Keratinocyte (primary cell): ENCODE data around the gene TNFSF8. TPM values are rescaled to one million over a fixed set of nuclear protein-coding genes. Genes with fewer than 3 reads are reported as not detected.

Experiments used
- DNase-seq: peaks from one replicate; pipeline ENCODE4 v3.0.0-alpha.2; 2011; ENCODE audit warnings: low read depth, missing footprints, low spot score
- FAIRE-seq: peaks from 2 replicates; lab custom pipeline; 2011; peaks lifted over from hg19 to GRCh38; lab: Jason Lieb, UNC
- H2AFZ ChIP-seq: 2 replicates; pipeline ENCODE4 v1.6.0; 2012; ENCODE audit warnings: low read length, control low read depth, inconsistent platforms; ENCODE audit not compliant: control insufficient read depth
- H3K27ac ChIP-seq: 2 replicates; pipeline ENCODE4 v1.5.1; 2011; ENCODE audit warnings: low read length; ENCODE audit not compliant: control insufficient read depth, insufficient read depth
- H3K27me3 ChIP-seq: 3 replicates; pipeline ENCODE4 v1.6.0; 2011; ENCODE audit warnings: low read length; ENCODE audit not compliant: control insufficient read depth, insufficient read depth; ENCODE audit errors: extremely low read depth
- H3K36me3 ChIP-seq, 2 experiments: 2 replicates in 1 of 2; 3 replicates in 1 of 2; pipeline ENCODE4 v1.5.1; 2011; ENCODE audit warnings: low read length in 2 of 2, mild to moderate bottlenecking in 1 of 2; ENCODE audit not compliant: control insufficient read depth in 2 of 2, insufficient read depth in 2 of 2; ENCODE audit errors: extremely low read depth in 1 of 2
- H3K4me1 ChIP-seq: 3 replicates; pipeline ENCODE4 v1.5.1; 2011; ENCODE audit warnings: low read length; ENCODE audit not compliant: control insufficient read depth, insufficient read depth; ENCODE audit errors: extremely low read depth
- H3K4me2 ChIP-seq: 3 replicates; pipeline ENCODE4 v1.6.0; 2011; ENCODE audit warnings: low read depth, low read length; ENCODE audit not compliant: control insufficient read depth, insufficient read depth; ENCODE audit errors: extremely low read depth
- H3K4me3 ChIP-seq, 3 experiments: fragments of 200-600 bp in 1 of 3; sonication (generic) in 1 of 3; 2 replicates in 2 of 3; 3 replicates in 1 of 3; pipeline ENCODE4 v1.5.1; 2011 to 2016; ENCODE audit warnings: low read length in 3 of 3, mild to moderate bottlenecking in 3 of 3, control low read depth in 2 of 3, inconsistent platforms in 1 of 3, low read depth in 1 of 3, mixed read lengths in 1 of 3, mixed run types in 1 of 3, moderate library complexity in 1 of 3; ENCODE audit not compliant: control insufficient read depth in 2 of 3, insufficient read depth in 2 of 3; ENCODE audit errors: extremely low read depth in 1 of 3
- H3K79me2 ChIP-seq: 2 replicates; pipeline ENCODE4 v1.6.0; 2012; ENCODE audit warnings: low read length; ENCODE audit not compliant: control insufficient read depth, insufficient read depth
- H3K9ac ChIP-seq: 3 replicates; pipeline ENCODE4 v1.6.0; 2011; ENCODE audit warnings: low read length; ENCODE audit not compliant: control insufficient read depth, insufficient read depth; ENCODE audit errors: extremely low read depth
- H3K9me1 ChIP-seq: 3 replicates; pipeline ENCODE4 v1.6.0; 2011; ENCODE audit warnings: low read length; ENCODE audit not compliant: control insufficient read depth, insufficient read depth; ENCODE audit errors: extremely low read depth
- H3K9me3 ChIP-seq: 2 replicates; pipeline ENCODE4 v1.5.1; 2012; ENCODE audit warnings: low read depth, low read length; ENCODE audit not compliant: control insufficient read depth
- H4K20me1 ChIP-seq: 3 replicates; pipeline ENCODE4 v1.6.0; 2011; ENCODE audit warnings: low read length; ENCODE audit not compliant: control insufficient read depth, insufficient read depth; ENCODE audit errors: extremely low read depth
- CTCF ChIP-seq, 3 experiments: IDR thresholded peaks in 1 of 3; conservative IDR thresholded peaks in 1 of 3; optimal IDR thresholded peaks in 1 of 3; 2 replicates in 2 of 3; 3 replicates in 1 of 3; pipeline versions ENCODE3 to v1.5.1; 2011; ENCODE audit warnings: low read length in 3 of 3, mild to moderate bottlenecking in 3 of 3, moderate library complexity in 2 of 3, control low read depth in 1 of 3, inconsistent platforms in 1 of 3; ENCODE audit not compliant: insufficient read depth in 2 of 3; ENCODE audit errors: extremely low read depth in 1 of 3
- EZH2 ChIP-seq: IDR thresholded peaks from one replicate; pipeline ENCODE4 v1.6.1; 2012; ENCODE audit warnings: inconsistent platforms, mild to moderate bottlenecking, low read length, moderate library complexity
- dilution Hi-C: fragments of 300-500 bp; cut with MboI; formaldehyde crosslinking; loops from one replicate; pipeline ENCODE4 v1.7.0; 2020; ENCODE audit warnings: low sequenced_read_pairs; ENCODE audit not compliant: extremely low pct_ligation_motif_present
- polyA plus RNA-seq, 5 experiments: library from polyadenylated mRNA; depleted of rRNA in 3 of 5; stranded (reverse) in 3 of 5; stranded (forward) in 1 of 5; unstranded in 1 of 5; fragments of >200 nt; gene quantifications; 1 replicate in 1 of 5; 2 replicates in 3 of 5; 3 replicates in 1 of 5; pipeline versions ENCODE4 v1.2.1 to v1.2.3, GENCODE V29; 2011 to 2012; ENCODE audit warnings: missing spikeins in 2 of 5, low read depth in 1 of 5, low replicate concordance in 1 of 5

The TNFSF8 gene
- polyA plus RNA-seq, 1 donor (not counting 4 experiments of a cell fraction or from before 2014, with no cell fraction given): not detected

- H3K9me1 ChIP-seq: no peaks in the 10 kb centered on the region
- no peak overlapping the region for H3K27ac ChIP-seq
- H3K27me3 ChIP-seq: no peaks in the 10 kb centered on the region
- peaks cover 3% of the 10 kb centered on the region for H3K9me3 ChIP-seq
- dilution Hi-C loops: no loop called here
- H2AFZ ChIP-seq: no peak overlapping the region
- H3K79me2 ChIP-seq: no peaks in the 10 kb centered on the region
- H3K36me3 ChIP-seq: no peaks in the 10 kb centered on the region
- DNase-seq (no peak), FAIRE-seq (no peak)
- no peak overlapping the region for H3K4me2 ChIP-seq
- TF ChIP-seq EZH2 (no peak), CTCF (optimal IDR thresholded peaks at IDR 0.05 in 1 of 3, IDR thresholded peaks at IDR 0.05 in 1 of 3, conservative IDR thresholded peaks at IDR 0.05 in 1 of 3; ENCODE audit: extremely low read depth in 1 of 3, insufficient read depth in 2 of 3, low read length in 3 of 3) (no peak)
- H4K20me1 ChIP-seq: no peaks in the 10 kb centered on the region
- H3K4me3 ChIP-seq: no peak overlapping the region
- peaks cover 8% of the 10 kb centered on the region for H3K4me1 ChIP-seq
- H3K9ac ChIP-seq: no peak overlapping the region
Measured at GRCh38 chr9:114957558-114957957, 27.2 kb upstream of the TNFSF8 start.

- DNase-seq (no peak), FAIRE-seq (no peak)
- Histone ChIP-seq H2AFZ (no peak overlapping the region), H3K79me2 (no peaks in the 10 kb centered on the region), H4K20me1 (no peaks in the 10 kb centered on the region), H3K36me3 (no peaks in the 10 kb centered on the region), H3K4me1 (peaks cover 8% of the 10 kb centered on the region), H3K9me1 (no peaks in the 10 kb centered on the region), H3K27me3 (no peaks in the 10 kb centered on the region), H3K27ac (no peak overlapping the region), H3K9ac (no peak overlapping the region), H3K4me3 (no peak overlapping the region), H3K4me2 (no peak overlapping the region), H3K9me3 (no peaks in the 10 kb centered on the region)
- TF ChIP-seq CTCF (optimal IDR thresholded peaks at IDR 0.05 in 1 of 3, IDR thresholded peaks at IDR 0.05 in 1 of 3, conservative IDR thresholded peaks at IDR 0.05 in 1 of 3; ENCODE audit: extremely low read depth in 1 of 3, insufficient read depth in 2 of 3, low read length in 3 of 3): no peak
- TF ChIP-seq EZH2: no peak
- dilution Hi-C loops: no loop called here
Measured at GRCh38 chr9:114954956-114955582, 24.7 kb upstream of the TNFSF8 start.
